ENCODE results near the gene EMILIN3. TPM values are rescaled to one million over a fixed set of nuclear protein-coding genes. Genes with fewer than 3 reads are reported as not detected.
A peak's percentile ranks its signal among the peaks of the same experiment; 100 is the strongest.

The EMILIN3 gene
- total and polyA plus RNA-seq, 10 donors = 0.03 to 0.32 (median 0.07) TPM; not detected in 7

DNA sequence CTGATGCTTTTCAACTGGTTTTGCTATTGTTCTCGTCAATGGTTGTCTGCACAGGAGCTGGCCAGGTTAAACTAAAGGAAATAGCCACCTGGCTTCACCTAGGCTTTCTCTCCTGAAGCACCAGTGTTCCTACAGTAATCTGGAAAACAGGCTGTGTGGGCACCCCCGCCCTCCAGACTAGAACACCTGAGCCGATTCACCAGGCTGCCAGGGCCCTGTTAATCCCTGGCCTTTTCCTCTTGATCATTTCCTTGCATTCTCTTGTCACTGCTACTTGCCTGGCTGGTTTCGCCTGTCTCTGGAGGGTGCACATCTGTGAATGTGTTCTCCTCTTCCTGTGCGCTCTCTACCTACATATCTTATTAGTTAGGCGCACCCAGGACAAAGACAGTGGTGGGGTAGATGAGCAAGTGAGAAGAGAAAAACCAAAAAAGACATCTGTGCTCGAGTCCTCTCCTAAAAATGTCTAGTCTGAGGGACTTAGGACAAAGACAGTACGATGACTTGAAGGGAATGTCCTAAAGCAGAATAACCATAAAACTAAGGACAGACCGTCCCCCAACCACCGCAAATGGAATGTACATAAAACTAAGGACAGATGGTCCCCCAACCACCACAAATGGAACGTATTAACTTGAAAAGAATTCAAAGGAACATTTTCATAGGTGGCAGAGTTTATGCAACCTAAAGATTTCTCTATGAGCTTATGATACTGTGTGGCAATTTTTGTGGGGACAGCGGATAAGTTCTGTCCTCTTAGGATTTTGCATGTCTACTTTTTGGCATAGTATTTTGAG is 45.9 kb upstream of the EMILIN3 start:
- TF ChIP-seq POLR2A (IDR thresholded peaks at IDR 0.05) (no peak), POLR2AphosphoS5 (IDR thresholded peaks at IDR 0.05) (no peak)
- TF ChIP-seq, protein P1, sequence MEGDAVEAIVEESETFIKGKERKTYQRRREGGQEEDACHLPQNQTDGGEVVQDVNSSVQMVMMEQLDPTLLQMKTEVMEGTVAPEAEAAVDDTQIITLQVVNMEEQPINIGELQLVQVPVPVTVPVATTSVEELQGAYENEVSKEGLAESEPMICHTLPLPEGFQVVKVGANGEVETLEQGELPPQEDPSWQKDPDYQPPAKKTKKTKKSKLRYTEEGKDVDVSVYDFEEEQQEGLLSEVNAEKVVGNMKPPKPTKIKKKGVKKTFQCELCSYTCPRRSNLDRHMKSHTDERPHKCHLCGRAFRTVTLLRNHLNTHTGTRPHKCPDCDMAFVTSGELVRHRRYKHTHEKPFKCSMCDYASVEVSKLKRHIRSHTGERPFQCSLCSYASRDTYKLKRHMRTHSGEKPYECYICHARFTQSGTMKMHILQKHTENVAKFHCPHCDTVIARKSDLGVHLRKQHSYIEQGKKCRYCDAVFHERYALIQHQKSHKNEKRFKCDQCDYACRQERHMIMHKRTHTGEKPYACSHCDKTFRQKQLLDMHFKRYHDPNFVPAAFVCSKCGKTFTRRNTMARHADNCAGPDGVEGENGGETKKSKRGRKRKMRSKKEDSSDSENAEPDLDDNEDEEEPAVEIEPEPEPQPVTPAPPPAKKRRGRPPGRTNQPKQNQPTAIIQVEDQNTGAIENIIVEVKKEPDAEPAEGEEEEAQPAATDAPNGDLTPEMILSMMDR (IDR thresholded peaks at IDR 0.05 in 8 of 11, conservative IDR thresholded peaks at IDR 0.05 in 3 of 11) = no peak

GRCh38 chr20:41411391-41411847 is 44.8 kb upstream of the EMILIN3 start:
- H3K9me3 ChIP-seq = no peaks in the 10 kb centered on the region
- H3K36me3 ChIP-seq = peaks cover 3 to 100% (median 79%) of the 10 kb centered on the region in 6 donors
- DNase-seq = no peak
- intact Hi-C loops (cut with DNase I; ENCODE audit: low total_unique reads) = no loop called here
- TF ChIP-seq POLR2AphosphoS5 (IDR thresholded peaks at IDR 0.05) (no peak), POLR2A (IDR thresholded peaks at IDR 0.05) (no peak)
- TF ChIP-seq, protein P1 (IDR thresholded peaks at IDR 0.05 in 8 of 11, conservative IDR thresholded peaks at IDR 0.05 in 3 of 11) = peak in 4 of 11 experiments; percentile 6 to 38 (median 22)
- peaks cover 0 to 20% (median 12%) of the 10 kb centered on the region in 6 donors for H3K4me1 ChIP-seq
- WGBS, 5 donors = 38 to 52% (median 43%) methylated on average over 2 of the region's 2 CpGs
- no peak overlapping the region for H3K4me3 ChIP-seq
- H3K27me3 ChIP-seq (replicated peaks in 1 of 7) = no peaks in the 10 kb centered on the region
- H3K27ac ChIP-seq = no peak overlapping the region

More for the DNA sequence above, 45.9 kb upstream of the EMILIN3 start:
- no peak overlapping the region for H3K4me3 ChIP-seq
- H3K27me3 ChIP-seq (replicated peaks in 1 of 7) = no peaks in the 10 kb centered on the region
- no peak for DNase-seq
- intact Hi-C loops (cut with DNase I; ENCODE audit: low total_unique reads) = no loop called here
- no peaks in the 10 kb centered on the region for H3K9me3 ChIP-seq
- H3K4me1 ChIP-seq = peaks cover 0 to 20% (median 12%) of the 10 kb centered on the region in 6 donors
- H3K36me3 ChIP-seq = peaks cover 3 to 100% (median 79%) of the 10 kb centered on the region in 6 donors
- H3K27ac ChIP-seq = no peak overlapping the region
- 94 to 97% (median 95%) methylated on average over 12 of the region's 12 CpGs for WGBS, 5 donors

GRCh38 chr20:41408986-41409385 is 42.4 kb upstream of the EMILIN3 start:
- peaks cover 0 to 100% (median 79%) of the 10 kb centered on the region in 6 donors for H3K36me3 ChIP-seq
- no peak overlapping the region for H3K4me3 ChIP-seq
- 19 to 36% (median 25%) methylated on average over 6 to 9 of the region's 9 CpGs for WGBS, 5 donors
- H3K4me1 ChIP-seq = peaks cover 0 to 26% (median 12%) of the 10 kb centered on the region in 6 donors
- no peaks in the 10 kb centered on the region for H3K27me3 ChIP-seq (replicated peaks in 1 of 7)
- intact Hi-C loops (cut with DNase I; ENCODE audit: low total_unique reads) = no loop called here
- no peak for TF ChIP-seq POLR2A (IDR thresholded peaks at IDR 0.05)
- TF ChIP-seq, protein P1 (IDR thresholded peaks at IDR 0.05 in 8 of 11, conservative IDR thresholded peaks at IDR 0.05 in 3 of 11) = no peak
- TF ChIP-seq POLR2AphosphoS5 (IDR thresholded peaks at IDR 0.05) = peak in 1 of 3 donors; percentile 47
- DNase-seq = no peak
- H3K9me3 ChIP-seq = no peaks in the 10 kb centered on the region
- peak overlapping the region in 1 of 8 donors; percentile 36 for H3K27ac ChIP-seq

DNA sequence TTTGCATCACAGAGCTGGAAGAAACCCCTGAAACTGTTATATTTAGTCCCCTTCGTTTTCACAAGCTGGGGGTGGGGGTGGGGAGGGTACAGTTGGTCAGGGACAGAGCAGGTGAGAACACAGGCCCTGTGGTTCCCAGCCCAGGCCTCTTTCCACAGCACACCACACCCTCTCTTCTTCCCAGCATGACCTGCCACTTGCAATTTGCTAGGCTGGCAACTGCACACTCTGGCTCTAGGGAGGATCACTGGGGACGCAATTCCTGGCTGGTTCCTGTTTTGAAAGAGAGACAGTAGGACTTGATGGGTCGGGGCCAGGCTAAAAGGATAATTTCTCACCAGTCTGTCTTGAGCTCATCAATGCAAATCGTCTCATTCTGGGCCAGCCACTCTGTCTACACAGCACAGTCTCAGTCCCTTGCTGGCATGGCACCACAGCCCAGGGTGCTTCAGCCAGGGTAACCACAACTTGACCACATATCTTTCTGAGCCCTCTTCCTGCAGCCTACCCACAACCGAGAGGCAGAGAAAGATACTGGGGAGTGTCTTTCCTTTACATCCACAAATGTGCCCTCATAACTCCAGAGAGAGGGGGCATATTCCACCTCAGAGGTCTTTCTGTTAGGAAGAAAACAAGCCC is 41.7 kb upstream of the EMILIN3 start:
- peaks cover 0 to 100% (median 78%) of the 10 kb centered on the region in 6 donors for H3K36me3 ChIP-seq
- no peak for DNase-seq
- H3K27me3 ChIP-seq (replicated peaks in 1 of 7) = no peaks in the 10 kb centered on the region
- intact Hi-C loops (cut with DNase I; ENCODE audit: low total_unique reads) = no loop called here
- H3K9me3 ChIP-seq = no peaks in the 10 kb centered on the region
- 42 to 53% (median 44%) methylated on average over 5 of the region's 5 CpGs for WGBS, 5 donors
- peaks cover 0 to 34% (median 12%) of the 10 kb centered on the region in 6 donors for H3K4me1 ChIP-seq
- peak overlapping the region in 1 of 8 donors; percentile 36 for H3K27ac ChIP-seq
- no peak overlapping the region for H3K4me3 ChIP-seq
- TF ChIP-seq POLR2AphosphoS5 (IDR thresholded peaks at IDR 0.05) (no peak), POLR2A (IDR thresholded peaks at IDR 0.05) (no peak)
- TF ChIP-seq, protein P1 (IDR thresholded peaks at IDR 0.05 in 8 of 11, conservative IDR thresholded peaks at IDR 0.05 in 3 of 11) = no peak
